Colonic mucosa (tissue), 4 donors: ENCODE results near the gene TLE6. TPM values are rescaled to one million over a fixed set of nuclear protein-coding genes. Genes with fewer than 3 reads are reported as not detected.

Source experiments
- DNase-seq: peaks from one replicate; pipeline ENCODE4 v3.0.0-alpha.2; 2020
- H3K27ac ChIP-seq: fragments of 200-600 bp; one replicate; pipeline ENCODE4 v1.8.0; 2021
- H3K27me3 ChIP-seq: fragments of 200-600 bp; one replicate; pipeline ENCODE4 v1.8.0; 2021
- H3K36me3 ChIP-seq: fragments of 200-600 bp; one replicate; pipeline ENCODE4 v1.8.0; 2021
- H3K4me1 ChIP-seq: fragments of 200-600 bp; one replicate; pipeline ENCODE4 v1.8.0; 2021; ENCODE audit warnings: mild to moderate bottlenecking
- H3K4me3 ChIP-seq: fragments of 200-600 bp; one replicate; pipeline ENCODE4 v1.8.0; 2021
- H3K9ac ChIP-seq, 2 donors: one replicate each; pipeline ENCODE4 v1.7.0; 2013; ENCODE audit warnings: control low read depth in 2 of 2, low read depth in 2 of 2, low read length in 2 of 2
- H3K9me3 ChIP-seq: fragments of 200-600 bp; one replicate; pipeline ENCODE4 v1.8.0; 2021
- CTCF ChIP-seq: fragments of 200-600 bp; IDR thresholded peaks from one replicate; pipeline ENCODE4 v1.8.0; 2022; ENCODE audit warnings: antibody characterized with exemption, mild to moderate bottlenecking
- intact Hi-C: fragments of 100-400 bp; cut with DNase I; formaldehyde crosslinking; loops from one replicate; pipeline ENCODE4 v1.14.1; 2022
- total RNA-seq, 2 donors: library from RNA; stranded (reverse); fragmentation: NEBNext Ultra II Directional in 1 of 2; extraction: Animal tissue kit (Norgen Biotek cat#: 25700) in 1 of 2; gene quantifications; one replicate each; pipeline ENCODE4 v1.2.1, GENCODE V29; 2021
- donor health status: healthy.
- donor health status: DM: no; HTN: no; CAD: no.
- donor health status: DM: no; HTN: no; CAD: no.

Gene TLE6
- total RNA-seq, 2 donors from 2014 or later = 2.9 to 3.8 TPM

- no peak for TF ChIP-seq CTCF
- H3K27ac ChIP-seq = no peak overlapping the region
- H3K27me3 ChIP-seq = no peaks in the 10 kb centered on the region
- no peak overlapping the region for H3K9ac ChIP-seq
- DNase-seq = no peak
- no peaks in the 10 kb centered on the region for H3K9me3 ChIP-seq
- H3K4me3 ChIP-seq = no peak overlapping the region
- intact Hi-C loops = no loop called here
- no peaks in the 10 kb centered on the region for H3K4me1 ChIP-seq
- H3K36me3 ChIP-seq = no peaks in the 10 kb centered on the region
Observed at GRCh38 chr19:2981898-2982297, 4.5 kb downstream of the TLE6 start.

- H3K9me3 ChIP-seq = no peaks in the 10 kb centered on the region
- no peak for TF ChIP-seq CTCF
- DNase-seq = no peak
- intact Hi-C loops = no loop called here
- peak overlapping the region in 1 of 2 donors; percentile 26 for H3K9ac ChIP-seq
- H3K4me1 ChIP-seq = no peaks in the 10 kb centered on the region
- H3K27ac ChIP-seq = no peak overlapping the region
- H3K27me3 ChIP-seq = no peaks in the 10 kb centered on the region
- no peak overlapping the region for H3K4me3 ChIP-seq
- H3K36me3 ChIP-seq = no peaks in the 10 kb centered on the region
Observed at GRCh38 chr19:2982561-2982960, 5.2 kb downstream of the TLE6 start.

GRCh38 chr19:2982983-2983350 lies 5.6 kb downstream of the TLE6 start:
- Histone ChIP-seq H3K27me3 (no peaks in the 10 kb centered on the region), H3K9ac (no peak overlapping the region), H3K27ac (no peak overlapping the region), H3K4me3 (no peak overlapping the region), H3K36me3 (no peaks in the 10 kb centered on the region), H3K9me3 (no peaks in the 10 kb centered on the region), H3K4me1 (no peaks in the 10 kb centered on the region)
- intact Hi-C loops = no loop called here
- TF ChIP-seq CTCF = no peak
- peak; percentile 68 for DNase-seq

GRCh38 chr19:2983351-2984214 lies 6.2 kb downstream of the TLE6 start:
- intact Hi-C loops = no loop called here
- Histone ChIP-seq H3K4me3 (no peak overlapping the region), H3K9me3 (no peaks in the 10 kb centered on the region), H3K27ac (no peak overlapping the region), H3K4me1 (no peaks in the 10 kb centered on the region), H3K27me3 (no peaks in the 10 kb centered on the region), H3K36me3 (no peaks in the 10 kb centered on the region), H3K9ac (peak overlapping the region in 1 of 2 donors; percentile 34)
- no peak for TF ChIP-seq CTCF
- DNase-seq = peak; percentile 36

- Histone ChIP-seq H3K4me1 (no peaks in the 10 kb centered on the region), H3K27me3 (no peaks in the 10 kb centered on the region), H3K9ac (no peak overlapping the region), H3K9me3 (no peaks in the 10 kb centered on the region), H3K36me3 (no peaks in the 10 kb centered on the region), H3K27ac (no peak overlapping the region), H3K4me3 (no peak overlapping the region)
- no peak for DNase-seq
- intact Hi-C loops = no loop called here
- no peak for TF ChIP-seq CTCF
Observed at GRCh38 chr19:2984215-2984528, 6.8 kb downstream of the TLE6 start.
